HepG2 (cell line): ENCODE measurements around the gene GIPC2.

Experiments used
- CTCF ChIP-seq: sonication (generic); formaldehyde crosslinking; IDR thresholded peaks from 2 replicates; pipeline ENCODE4 v1.5.0; 2020; ENCODE audit warnings: mild to moderate bottlenecking, missing genetic modification reagents, moderate library complexity
- RFX3 ChIP-seq: IDR thresholded peaks from 2 replicates; pipeline ENCODE4 v1.6.1; 2016; ENCODE audit warnings: missing biosample characterization, missing genetic modification reagents
- SP1 ChIP-seq, 2 experiments: fragments of 450-650 bp in 1 of 2; sonication (generic) in 1 of 2; formaldehyde crosslinking in 1 of 2; IDR thresholded peaks; 2 replicates each; pipeline versions ENCODE4 v1.4.0 to v1.6.1; 2016 to 2020; ENCODE audit warnings: missing genetic modification reagents in 1 of 2
- STAT6 ChIP-seq: sonication (generic); formaldehyde crosslinking; IDR thresholded peaks from 2 replicates; pipeline ENCODE4 v1.4.0; 2020; ENCODE audit warnings: missing genetic modification reagents, mild to moderate bottlenecking, borderline replicate concordance
- WIZ ChIP-seq: sonication (generic); formaldehyde crosslinking; IDR thresholded peaks from 2 replicates; pipeline ENCODE4 v1.5.1; 2020; ENCODE audit warnings: mild to moderate bottlenecking, missing genetic modification reagents
- ZBTB21 ChIP-seq: sonication (generic); formaldehyde crosslinking; IDR thresholded peaks from 2 replicates; pipeline ENCODE4 v1.4.0; 2020; ENCODE audit warnings: missing genetic modification reagents
- TF ChIP-seq, protein P1 (sequence below): sonication (generic); formaldehyde crosslinking; IDR thresholded peaks from 2 replicates; pipeline ENCODE4 v1.4.0; 2020; ENCODE audit warnings: missing genetic modification reagents

GRCh38 chr1:78047106-78047505 is 1.3 kb downstream of the GIPC2 start:
- TF ChIP-seq STAT6 (no peak), SP1 (IDR thresholded peaks at IDR 0.05) (no peak), SP1 (CRISPR knock-in tag; IDR thresholded peaks at IDR 0.05) (no peak), WIZ (CRISPR knock-in tag) (no peak), CTCF (peak; percentile 38), RFX3 (CRISPR knock-in tag) (no peak), ZBTB21 (CRISPR knock-in tag) (no peak)
- TF ChIP-seq, protein P1, sequence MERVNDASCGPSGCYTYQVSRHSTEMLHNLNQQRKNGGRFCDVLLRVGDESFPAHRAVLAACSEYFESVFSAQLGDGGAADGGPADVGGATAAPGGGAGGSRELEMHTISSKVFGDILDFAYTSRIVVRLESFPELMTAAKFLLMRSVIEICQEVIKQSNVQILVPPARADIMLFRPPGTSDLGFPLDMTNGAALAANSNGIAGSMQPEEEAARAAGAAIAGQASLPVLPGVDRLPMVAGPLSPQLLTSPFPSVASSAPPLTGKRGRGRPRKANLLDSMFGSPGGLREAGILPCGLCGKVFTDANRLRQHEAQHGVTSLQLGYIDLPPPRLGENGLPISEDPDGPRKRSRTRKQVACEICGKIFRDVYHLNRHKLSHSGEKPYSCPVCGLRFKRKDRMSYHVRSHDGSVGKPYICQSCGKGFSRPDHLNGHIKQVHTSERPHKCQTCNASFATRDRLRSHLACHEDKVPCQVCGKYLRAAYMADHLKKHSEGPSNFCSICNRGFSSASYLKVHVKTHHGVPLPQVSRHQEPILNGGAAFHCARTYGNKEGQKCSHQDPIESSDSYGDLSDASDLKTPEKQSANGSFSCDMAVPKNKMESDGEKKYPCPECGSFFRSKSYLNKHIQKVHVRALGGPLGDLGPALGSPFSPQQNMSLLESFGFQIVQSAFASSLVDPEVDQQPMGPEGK: no peak
